Measurements from ENCODE around the gene MTAP. TPM values are rescaled to one million over a fixed set of nuclear protein-coding genes. Genes with fewer than 3 reads are reported as not detected.

The MTAP gene
- total RNA-seq, 1 experiment from 2014 or later = 84.3 TPM

- no peak for TF ChIP-seq ZBTB21 (CRISPR knock-in tag; IDR thresholded peaks at IDR 0.05; ENCODE audit: borderline replicate concordance)
- TF ChIP-seq ZBTB43 (CRISPR knock-in tag; IDR thresholded peaks at IDR 0.05) = no peak
- no peak for TF ChIP-seq NR3C1 (CRISPR knock-in tag; conservative IDR thresholded peaks at IDR 0.05; ENCODE audit: low read depth)
Observed at GRCh38 chr9:21852754-21853153, 50.3 kb downstream of the MTAP start (continued).

- Mint-ChIP-seq H3K9me3 (peaks cover 4% of the 10 kb centered on the region), H3K36me3 (peaks cover 83% of the 10 kb centered on the region), H3K27me3 (ENCODE audit: low read depth) (no peaks in the 10 kb centered on the region), H3K4me1 (no peaks in the 10 kb centered on the region), H3K27ac (no peak overlapping the region), H3K4me3 (no peak overlapping the region)
- DNase-seq (ENCODE audit: low spot score) (no peak), ATAC-seq (no peak)
- TF ChIP-seq JAZF1 (CRISPR knock-in tag; IDR thresholded peaks at IDR 0.05) (no peak), FOXK1 (CRISPR knock-in tag; IDR thresholded peaks at IDR 0.05) (no peak), GRHL2 (CRISPR knock-in tag; IDR thresholded peaks at IDR 0.05; ENCODE audit: insufficient replicate concordance, severe bottlenecking) (no peak), ZNF121 (CRISPR knock-in tag; IDR thresholded peaks at IDR 0.05) (no peak), TEAD4 (CRISPR knock-in tag; IDR thresholded peaks at IDR 0.05) (no peak), FOXJ3 (CRISPR knock-in tag; IDR thresholded peaks at IDR 0.05; ENCODE audit: borderline replicate concordance) (no peak), PRDM15 (CRISPR knock-in tag; IDR thresholded peaks at IDR 0.05) (no peak), KAT7 (CRISPR knock-in tag; IDR thresholded peaks at IDR 0.05; ENCODE audit: borderline replicate concordance) (no peak), ATF6 (CRISPR knock-in tag; IDR thresholded peaks at IDR 0.05) (no peak), ZNF263 (CRISPR knock-in tag; IDR thresholded peaks at IDR 0.05; ENCODE audit: low read depth) (no peak), ELF4 (CRISPR knock-in tag; IDR thresholded peaks at IDR 0.05; ENCODE audit: low read depth) (no peak), ZBTB43 (CRISPR knock-in tag; IDR thresholded peaks at IDR 0.05) (no peak), TEAD1 (CRISPR knock-in tag; IDR thresholded peaks at IDR 0.05) (no peak), HMGA2 (CRISPR knock-in tag; IDR thresholded peaks at IDR 0.05) (no peak)
- POLR2A ChIA-PET = interaction anchor here (0.8 kb wide), 1 partner anchor 98 kb away, joined by 4 read pairs; no protein-coding TSS in a partner anchor
- CTCF ChIA-PET = no interaction called here
Observed at GRCh38 chr9:21853414-21853813, 51.0 kb downstream of the MTAP start.

GRCh38 chr9:21854119-21854518 is 51.7 kb downstream of the MTAP start:
- H3K36me3 Mint-ChIP-seq = peaks cover 82% of the 10 kb centered on the region
- H3K9me3 Mint-ChIP-seq = no peaks in the 10 kb centered on the region
- DNase-seq (ENCODE audit: low spot score) (no peak), ATAC-seq (no peak)
- no peak overlapping the region for H3K4me3 Mint-ChIP-seq
- no peak overlapping the region for H3K27ac Mint-ChIP-seq
- H3K27me3 Mint-ChIP-seq (ENCODE audit: low read depth) = no peaks in the 10 kb centered on the region
- CTCF ChIA-PET = interaction anchor here (0.6 kb wide), 1 partner anchor 385 kb away, joined by 5 read pairs; no protein-coding TSS in a partner anchor
- no peaks in the 10 kb centered on the region for H3K4me1 Mint-ChIP-seq
- POLR2A ChIA-PET = no interaction called here
- TF ChIP-seq ATF2 (CRISPR knock-in tag; IDR thresholded peaks at IDR 0.05; ENCODE audit: borderline replicate concordance, low read depth) (no peak), ZNF281 (CRISPR knock-in tag; IDR thresholded peaks at IDR 0.05) (no peak), GTF2I (CRISPR knock-in tag; conservative IDR thresholded peaks at IDR 0.05) (no peak), JAZF1 (CRISPR knock-in tag; IDR thresholded peaks at IDR 0.05) (no peak), HMGA2 (CRISPR knock-in tag; IDR thresholded peaks at IDR 0.05) (no peak), USF2 (CRISPR knock-in tag; IDR thresholded peaks at IDR 0.05) (no peak)
